HG03469 (cell line): ENCODE results near the gene ZNF354C.

Experiments
- ATAC-seq: cut with Tn5 transposase; IDR thresholded peaks from one replicate; pipeline ENCODE4 v1.9.1; 2021; ENCODE audit warnings: mild to moderate bottlenecking, moderate library complexity, moderate number of reproducible peaks; ENCODE audit not compliant: unreplicated experiment

Gene ZNF354C

GRCh38 chr5:179113143-179113530 is 53.0 kb downstream of the ZNF354C start:
- no peak for ATAC-seq

GRCh38 chr5:179113945-179114641 is 53.9 kb downstream of the ZNF354C start:
- no peak for ATAC-seq

GRCh38 chr5:179114756-179115155 is 54.6 kb downstream of the ZNF354C start:
- ATAC-seq = no peak

DNA sequence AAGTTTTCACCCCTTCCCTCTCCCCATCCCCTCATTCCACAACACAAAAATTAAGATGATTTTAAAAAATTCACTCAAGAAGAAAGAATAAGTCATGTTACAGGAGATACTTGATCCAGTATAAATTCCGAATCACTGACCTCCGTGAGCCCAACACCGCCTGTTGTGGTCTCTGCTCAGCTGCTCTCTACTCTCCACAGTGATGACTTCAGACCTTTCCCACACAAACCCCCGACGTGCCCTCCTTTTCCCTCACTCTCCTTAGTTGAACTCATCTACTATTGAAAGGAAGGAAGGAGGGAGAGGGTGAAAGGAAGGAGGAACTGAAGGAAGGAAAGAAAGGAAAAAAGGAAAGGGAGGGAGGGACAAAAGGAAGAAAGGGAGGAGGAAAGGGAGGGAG is 55.1 kb downstream of the ZNF354C start:
- no peak for ATAC-seq

DNA sequence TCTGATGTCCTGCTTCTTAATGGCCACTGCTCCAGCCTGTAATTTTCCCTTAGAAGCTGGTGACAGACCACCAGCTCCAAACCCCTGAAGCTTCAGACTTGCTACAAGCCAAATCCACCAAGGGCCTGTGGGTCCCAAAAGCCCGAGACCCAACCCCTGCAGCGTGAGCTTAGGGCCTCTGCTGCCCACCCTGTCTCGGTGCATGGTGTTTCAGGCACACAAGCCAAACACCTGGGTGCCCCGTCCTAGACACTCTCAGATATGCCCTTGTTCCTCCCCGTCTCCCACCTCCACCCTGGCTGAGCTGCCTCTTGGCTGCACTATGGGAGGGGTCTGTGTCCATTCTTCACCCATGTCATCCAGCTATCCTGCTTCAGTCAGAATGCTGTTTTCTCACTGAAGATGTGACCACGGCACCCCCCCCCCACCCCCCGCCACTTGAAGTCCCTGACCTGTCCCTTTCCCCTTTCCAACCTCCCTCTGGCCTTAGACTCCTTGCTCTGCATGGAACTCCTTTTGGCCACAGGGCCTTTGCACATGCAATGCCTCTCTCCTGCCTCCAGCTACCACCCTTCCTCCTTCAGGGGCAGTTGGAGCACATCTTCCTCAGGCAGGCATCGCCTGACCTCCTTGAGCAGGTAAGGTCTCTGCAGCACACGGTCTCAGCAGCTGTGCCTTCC is 55.8 kb downstream of the ZNF354C start:
- ATAC-seq = no peak

GRCh38 chr5:179118338-179118737 is 58.2 kb downstream of the ZNF354C start:
- ATAC-seq = no peak

DNA sequence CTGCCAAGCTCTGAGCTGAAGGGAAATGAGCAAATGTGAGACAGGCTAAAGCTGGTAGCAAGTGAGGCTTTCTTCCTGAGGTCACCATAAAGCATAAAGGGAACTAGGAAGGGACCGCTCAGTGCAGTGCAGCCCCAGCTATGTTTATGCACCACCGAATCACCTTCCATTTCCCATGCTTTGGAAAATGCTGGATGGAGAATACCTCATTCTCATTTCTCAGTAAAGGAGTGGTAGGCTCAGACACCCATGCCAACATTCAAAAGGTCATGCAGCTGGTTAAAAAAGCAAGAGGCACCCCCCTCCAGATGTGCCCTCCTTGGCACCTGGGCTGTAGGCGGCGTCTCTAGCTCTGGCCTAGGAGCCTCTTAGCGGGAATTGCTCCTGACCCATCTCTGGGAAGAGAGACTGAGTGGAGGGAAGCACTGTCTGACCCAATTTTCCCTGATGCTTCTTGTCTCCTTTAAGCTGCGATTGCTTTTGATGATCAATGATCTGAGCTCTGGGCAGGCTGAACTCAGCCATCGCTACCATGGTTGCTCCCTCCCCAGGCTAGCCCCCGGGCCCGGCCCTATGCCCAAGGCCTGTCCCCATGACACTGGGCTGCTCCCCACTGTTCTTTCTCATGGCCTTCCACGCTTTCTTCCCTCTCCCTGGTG is 58.7 kb downstream of the ZNF354C start:
- no peak for ATAC-seq

GRCh38 chr5:179119415-179120170 is 59.4 kb downstream of the ZNF354C start:
- ATAC-seq = no peak

DNA sequence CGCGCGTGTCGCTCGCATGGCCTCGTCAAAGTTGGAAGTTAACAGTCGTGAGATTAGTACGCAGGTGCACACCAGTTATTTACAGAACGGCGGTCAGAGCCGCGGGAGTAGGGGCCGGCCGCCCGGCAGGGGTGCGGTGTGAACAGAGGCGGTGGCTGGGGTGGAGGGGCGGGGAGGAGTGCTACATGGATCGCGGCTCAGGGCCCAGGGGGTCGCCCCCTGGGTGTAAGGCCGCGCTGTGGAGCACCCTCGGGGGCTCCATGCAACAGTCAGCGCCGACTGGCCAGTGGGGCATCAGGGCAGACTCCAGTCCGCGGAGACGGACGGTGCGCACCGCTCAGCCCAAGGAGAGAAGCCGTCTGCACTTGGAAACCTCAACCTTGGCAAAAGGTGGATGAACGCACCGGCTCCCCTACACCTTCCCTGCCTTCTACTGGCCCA is 60.3 kb downstream of the ZNF354C start:
- no peak for ATAC-seq

DNA sequence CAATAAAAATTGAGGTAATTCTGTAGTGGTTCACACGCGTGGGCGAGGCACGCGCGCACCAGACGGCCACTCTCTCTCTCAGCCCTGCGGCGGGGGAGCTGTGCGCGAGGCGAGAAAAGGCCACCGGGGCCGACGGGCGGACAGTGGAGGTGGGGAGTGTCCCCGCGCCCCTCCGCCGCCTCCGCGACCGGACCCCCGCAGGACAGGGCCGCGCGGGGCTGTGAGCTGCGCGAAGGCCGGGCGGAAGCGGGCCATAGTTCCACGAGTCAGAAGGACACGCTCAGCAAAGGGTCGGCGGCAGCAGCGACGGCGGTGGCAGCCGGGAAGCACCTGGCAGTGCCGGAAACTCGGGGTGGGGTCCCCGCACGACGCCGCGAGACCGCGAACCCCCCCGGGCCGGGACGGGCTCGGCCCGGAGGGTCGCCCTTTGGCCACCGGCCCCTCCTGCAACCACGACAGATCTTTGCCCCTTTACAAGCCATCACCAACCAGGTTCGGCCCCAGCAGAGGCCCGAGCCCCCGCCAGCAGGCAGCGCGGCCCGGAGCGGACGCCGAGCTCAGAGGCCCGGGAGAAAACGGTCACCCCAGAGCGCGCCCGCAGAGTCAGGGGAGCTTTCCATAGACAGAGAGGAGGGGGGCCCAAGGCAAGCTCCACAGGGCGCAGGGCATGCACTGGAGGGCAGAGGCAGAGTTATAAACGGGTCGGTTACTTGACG is 60.9 kb downstream of the ZNF354C start:
- ATAC-seq = no peak

DNA sequence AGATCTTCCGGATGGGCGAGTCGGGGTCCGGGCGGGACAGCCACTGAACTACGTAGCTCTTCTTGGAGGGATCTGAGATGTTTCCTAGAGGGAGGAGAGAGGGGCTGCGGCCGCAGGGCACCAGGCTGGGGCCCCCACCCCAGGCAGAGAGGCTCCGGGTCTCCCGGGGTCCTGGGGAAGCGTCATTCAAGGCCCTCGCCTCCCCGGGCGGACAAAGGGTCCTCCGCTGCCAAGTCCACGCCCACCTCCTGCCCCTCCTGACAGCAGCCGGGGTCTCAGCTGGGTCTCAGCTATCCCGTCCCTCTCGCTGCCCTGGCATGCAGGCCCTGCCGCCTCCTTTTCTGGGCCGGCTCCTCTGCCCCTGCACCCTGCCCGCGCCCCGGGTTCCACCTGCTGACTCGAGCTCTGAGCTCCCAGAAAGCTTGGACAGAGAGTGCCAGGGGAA is 61.5 kb downstream of the ZNF354C start:
- ATAC-seq = no peak

- ATAC-seq = no peak
These were observed 62.4 kb downstream of the ZNF354C start for GRCh38 chr5:179122411-179123108.

DNA sequence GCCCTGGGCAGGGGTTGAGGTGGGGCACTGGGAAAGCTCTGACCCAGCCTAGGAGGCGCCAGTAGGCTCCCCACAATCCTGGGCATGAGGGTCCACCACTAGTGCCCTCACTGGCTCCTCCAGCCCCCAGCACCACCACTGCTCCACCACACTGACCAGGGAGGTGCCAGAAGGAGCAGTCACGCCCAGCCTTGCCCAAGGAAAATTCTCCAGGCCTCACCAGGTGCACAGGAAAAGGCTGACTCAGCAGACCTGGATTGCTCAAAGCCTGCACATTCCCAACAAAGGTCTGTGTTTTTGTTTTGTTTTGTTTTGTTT is 62.9 kb downstream of the ZNF354C start:
- no peak for ATAC-seq

DNA sequence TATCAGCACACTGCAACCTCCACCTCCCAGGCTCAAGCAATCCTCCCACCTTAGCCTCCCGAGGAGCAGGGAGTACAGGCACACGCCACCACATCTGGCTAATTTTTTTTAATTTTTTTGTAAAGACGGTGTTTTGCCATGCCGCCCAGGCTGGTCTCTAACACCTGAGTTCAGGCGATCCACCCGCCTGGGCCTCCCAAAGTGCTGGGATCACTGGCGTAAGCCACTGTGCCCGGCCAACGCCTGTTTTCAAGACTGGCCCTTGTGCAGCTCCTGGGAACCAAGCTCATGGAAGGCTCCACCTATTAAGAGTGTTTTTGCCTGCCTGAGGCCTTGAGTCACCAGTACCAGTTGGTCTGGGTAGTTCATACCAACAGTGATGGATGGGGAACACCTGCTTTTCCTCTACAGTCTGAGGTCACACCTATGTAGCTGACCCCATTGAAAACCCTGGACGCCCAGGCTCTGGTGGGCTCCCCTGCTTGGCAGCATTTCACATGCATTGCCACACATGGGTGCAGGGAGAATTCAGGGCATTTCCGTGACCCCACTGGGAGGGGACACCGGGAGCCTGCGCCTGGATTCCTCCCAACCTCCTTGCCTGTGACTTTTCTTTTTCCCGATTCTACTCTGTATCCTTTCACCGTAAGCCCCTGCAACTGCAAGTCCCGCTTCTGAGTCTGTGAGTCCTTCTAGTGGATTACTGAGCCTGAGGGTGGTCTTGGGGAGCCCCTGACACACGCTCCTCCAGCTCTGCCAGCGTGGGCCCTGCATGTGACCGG is 63.5 kb downstream of the ZNF354C start:
- ATAC-seq = no peak

GRCh38 chr5:179124273-179124852 is 64.2 kb downstream of the ZNF354C start:
- ATAC-seq = no peak

DNA sequence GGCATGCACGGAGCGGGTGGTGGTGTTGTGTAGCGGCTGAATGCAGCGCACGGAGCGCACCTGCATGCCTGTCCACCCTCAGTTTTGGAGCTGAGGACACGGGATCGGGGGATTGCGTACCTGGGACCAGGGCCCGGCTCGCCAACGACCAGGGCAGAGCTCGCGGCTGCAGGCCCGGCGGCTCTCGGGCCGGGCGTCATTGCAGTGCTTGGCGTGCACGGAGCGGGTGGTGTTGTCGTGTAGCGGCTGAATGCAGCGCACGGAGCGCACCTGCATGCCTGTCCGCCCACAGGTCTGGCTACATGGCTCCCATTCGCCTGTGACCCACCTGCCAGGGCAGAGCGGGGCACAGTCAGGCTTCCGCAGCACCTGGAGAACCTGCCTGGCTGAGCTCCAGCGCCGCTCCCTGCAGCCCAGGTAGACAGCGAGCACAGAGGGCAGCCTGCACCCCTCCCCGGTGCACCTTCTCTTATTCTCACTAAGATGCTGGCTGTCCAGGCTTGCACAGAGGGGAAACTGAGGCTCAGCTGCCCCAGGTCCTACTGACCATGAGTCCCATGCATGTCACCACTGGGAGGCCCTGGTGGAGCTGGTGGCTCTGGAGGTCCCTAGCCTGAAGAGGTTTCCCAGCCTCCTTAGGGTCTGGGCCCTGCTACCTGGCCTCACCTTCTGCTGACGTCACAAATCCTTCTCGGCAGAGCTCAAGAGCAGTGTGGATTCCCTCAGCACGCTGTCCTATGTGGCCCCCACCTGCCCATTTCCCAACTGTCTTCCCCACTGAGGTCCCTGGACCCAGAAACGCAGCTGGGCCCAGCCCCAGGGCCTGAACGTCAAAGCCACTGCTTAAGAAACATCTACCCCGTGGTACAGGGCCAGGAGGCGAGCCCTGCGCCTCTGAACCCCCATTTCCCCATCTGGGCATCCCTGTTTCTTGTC is 64.9 kb downstream of the ZNF354C start:
- ATAC-seq = no peak

DNA sequence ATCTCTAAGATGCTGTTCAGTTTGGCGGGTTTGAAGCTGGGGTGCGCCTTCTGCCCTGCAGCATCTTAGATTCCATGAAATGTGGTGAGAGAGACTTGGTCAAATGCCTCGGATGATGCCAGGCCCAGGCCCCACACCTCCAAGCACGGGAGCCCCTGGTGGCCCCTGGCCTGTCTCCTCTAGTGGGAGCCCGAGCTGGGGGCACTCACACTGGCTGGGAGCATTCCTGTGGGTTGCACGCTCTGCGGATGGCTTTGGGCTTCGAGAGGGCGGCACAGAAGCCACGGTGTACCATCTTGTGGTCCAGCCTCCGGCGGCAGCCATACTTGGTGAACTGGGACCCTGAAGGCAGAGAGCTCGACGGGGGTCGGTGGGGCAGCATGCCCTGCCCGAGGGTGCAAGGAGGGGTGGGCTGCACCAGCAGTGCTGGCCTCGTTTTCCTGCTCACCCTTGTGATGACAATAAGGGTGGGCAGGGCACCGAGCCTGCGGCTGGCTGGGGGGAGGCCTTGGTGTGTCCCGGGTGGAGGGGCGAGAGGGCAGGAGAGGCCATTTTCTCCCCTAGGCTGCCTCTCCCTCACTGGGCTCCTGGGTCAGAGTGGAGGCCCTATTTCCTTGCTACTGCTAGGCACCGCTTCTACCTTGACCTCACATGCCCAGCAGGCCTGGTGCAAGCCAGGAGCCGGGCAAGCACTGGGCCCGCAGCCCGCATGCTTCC is 65.8 kb downstream of the ZNF354C start:
- no peak for ATAC-seq
